GM23338 (cell line): ENCODE data around the gene MYBL2. TPM values are rescaled to one million over a fixed set of nuclear protein-coding genes. Genes with fewer than 3 reads are reported as not detected.

Experiments used
- ATAC-seq: fragments of 200-7000 bp; cut with Tn5 transposase; 3 replicates; pipeline ENCODE4 v1.9.1; 2020
- DNase-seq: peaks from one replicate; pipeline ENCODE4 v3.0.0-alpha.2; 2015; ENCODE audit warnings: low spot score
- H2AFZ ChIP-seq: fragments of 200-600 bp; sonication (generic); 2 replicates; pipeline ENCODE4 v1.8.0; 2016; ENCODE audit warnings: antibody characterized with exemption, mild to moderate bottlenecking, moderate library complexity
- H3F3A ChIP-seq: fragments of 200-600 bp; sonication (generic); replicated peaks from 2 replicates; pipeline ENCODE4 v1.8.0; 2017; ENCODE audit warnings: antibody characterized with exemption, mixed run types, low read depth
- H3K27ac ChIP-seq: fragments of 200-600 bp; sonication (generic); 2 replicates; pipeline ENCODE4 v1.6.1; 2016; ENCODE audit warnings: low read depth
- H3K27me3 ChIP-seq: fragments of 200-600 bp; sonication (generic); 2 replicates; pipeline ENCODE4 v1.8.0; 2016; ENCODE audit warnings: mild to moderate bottlenecking, mixed run types, moderate library complexity; ENCODE audit not compliant: insufficient read depth
- H3K36me3 ChIP-seq: fragments of 200-600 bp; sonication (generic); 2 replicates; pipeline ENCODE4 v1.8.0; 2016; ENCODE audit warnings: mild to moderate bottlenecking; ENCODE audit not compliant: insufficient read depth
- H3K4me1 ChIP-seq: fragments of 200-600 bp; sonication (generic); 2 replicates; pipeline ENCODE4 v1.8.0; 2016; ENCODE audit warnings: mild to moderate bottlenecking, moderate library complexity; ENCODE audit not compliant: insufficient read depth
- H3K4me2 ChIP-seq: fragments of 200-600 bp; sonication (generic); 2 replicates; pipeline ENCODE4 v1.7.1; 2017; ENCODE audit warnings: mixed run types
- H3K4me3 ChIP-seq: fragments of 200-600 bp; sonication (generic); 2 replicates; pipeline ENCODE4 v1.6.1; 2016; ENCODE audit warnings: mixed run types
- H3K79me2 ChIP-seq: fragments of 200-600 bp; sonication (generic); replicated peaks from 2 replicates; pipeline ENCODE4 v1.8.0; 2017; ENCODE audit warnings: mild to moderate bottlenecking; ENCODE audit not compliant: insufficient read depth
- H3K9me2 ChIP-seq: fragments of 200-600 bp; sonication (generic); 2 replicates; pipeline ENCODE4 v1.8.0; 2017; ENCODE audit not compliant: insufficient read depth
- H4K20me1 ChIP-seq: fragments of 200-600 bp; sonication (generic); replicated peaks from 2 replicates; pipeline ENCODE4 v1.8.0; 2017; ENCODE audit warnings: mild to moderate bottlenecking; ENCODE audit not compliant: insufficient read depth
- H3K27ac Mint-ChIP-seq: 2 replicates; pipeline ENCODE4 v1.8.0; 2020; ENCODE audit warnings: inconsistent platforms, mild to moderate bottlenecking, moderate library complexity, mixed read lengths
- H3K27me3 Mint-ChIP-seq: 3 replicates; pipeline ENCODE4 v1.8.0; 2022; ENCODE audit warnings: low read depth, mild to moderate bottlenecking, moderate library complexity, mixed read lengths, inconsistent platforms; ENCODE audit not compliant: insufficient read depth, poor library complexity
- H3K36me3 Mint-ChIP-seq: 3 replicates; pipeline ENCODE4 v1.8.0; 2021; ENCODE audit warnings: low read depth, mild to moderate bottlenecking, inconsistent platforms, moderate library complexity, mixed read lengths
- H3K4me1 Mint-ChIP-seq: 3 replicates; pipeline ENCODE4 v1.8.0; 2020; ENCODE audit warnings: mild to moderate bottlenecking, inconsistent platforms, mixed read lengths
- H3K4me3 Mint-ChIP-seq: 3 replicates; pipeline ENCODE4 v1.8.0; 2021; ENCODE audit warnings: moderate library complexity, mild to moderate bottlenecking, inconsistent platforms, mixed read lengths
- H3K9me3 Mint-ChIP-seq: 3 replicates; pipeline ENCODE4 v1.8.0; 2020; ENCODE audit warnings: moderate library complexity, mild to moderate bottlenecking, inconsistent platforms, mixed read lengths
- CREB1 ChIP-seq: fragments of 250-450 bp; sonication (Bioruptor Pico); IDR thresholded peaks from 2 replicates; pipeline ENCODE4 v1.5.0; 2020; ENCODE audit warnings: low read depth, mild to moderate bottlenecking, moderate library complexity
- CTCF ChIP-seq, 2 experiments: fragments of 200-600 bp in 1 of 2; sonication (generic) in 1 of 2; conservative IDR thresholded peaks; 2 replicates each; pipeline versions ENCODE4 v1.5.1 to v1.6.1; 2016 to 2017; ENCODE audit warnings: antibody characterized with exemption in 2 of 2, low read depth in 2 of 2, mild to moderate bottlenecking in 2 of 2, moderate library complexity in 1 of 2
- ETS1 ChIP-seq: IDR thresholded peaks from 2 replicates; pipeline ENCODE4 v1.6.1; 2016; ENCODE audit warnings: antibody characterized with exemption
- EZH2 ChIP-seq: fragments of 200-600 bp; sonication (generic); IDR thresholded peaks from one replicate; pipeline ENCODE4 v1.8.0; 2017; ENCODE audit warnings: antibody characterized with exemption, mild to moderate bottlenecking, low read depth; ENCODE audit not compliant: unreplicated experiment
- EZH2phosphoT487 ChIP-seq: fragments of 200-600 bp; sonication (generic); IDR thresholded peaks from one replicate; pipeline ENCODE4 v1.8.1; 2018; ENCODE audit warnings: antibody characterized with exemption; ENCODE audit not compliant: unreplicated experiment
- JUNB ChIP-seq: IDR thresholded peaks from one replicate; pipeline ENCODE4 v1.6.1; 2016; ENCODE audit warnings: antibody characterized with exemption; ENCODE audit not compliant: unreplicated experiment
- NANOG ChIP-seq: IDR thresholded peaks from 2 replicates; pipeline ENCODE4 v1.6.1; 2016; ENCODE audit warnings: antibody characterized with exemption, borderline replicate concordance
- POLR2AphosphoS5 ChIP-seq: IDR thresholded peaks from 2 replicates; pipeline ENCODE4 v1.6.1; 2016; ENCODE audit warnings: antibody characterized with exemption, low read depth
- REST ChIP-seq: IDR thresholded peaks from one replicate; pipeline ENCODE4 v1.6.1; 2018; ENCODE audit warnings: antibody characterized with exemption; ENCODE audit not compliant: unreplicated experiment
- STAT1 ChIP-seq: IDR thresholded peaks from one replicate; pipeline ENCODE4 v1.6.1; 2016; ENCODE audit warnings: antibody characterized with exemption; ENCODE audit not compliant: unreplicated experiment
- ZNF114 ChIP-seq: fragments of 250-450 bp; sonication (Bioruptor Pico); IDR thresholded peaks from 2 replicates; pipeline ENCODE4 v1.5.0; 2020; ENCODE audit warnings: mild to moderate bottlenecking, moderate library complexity
- ZNF331 ChIP-seq: fragments of 250-450 bp; sonication (Bioruptor Pico); IDR thresholded peaks from 2 replicates; pipeline ENCODE4 v1.5.0; 2020; ENCODE audit warnings: low read depth, mild to moderate bottlenecking, moderate library complexity
- ZNF462 ChIP-seq: fragments of 250-450 bp; sonication (Bioruptor Pico); IDR thresholded peaks from 2 replicates; pipeline ENCODE4 v1.5.0; 2020; ENCODE audit warnings: mild to moderate bottlenecking, moderate library complexity
- polyA plus RNA-seq: library from polyadenylated mRNA; unstranded; fragments of >200 nt; fragmentation: Nextera tagmentation; extraction: Ambion mirVana; gene quantifications from 2 replicates; pipeline ENCODE4 v1.2.1, GENCODE V29; 2016
- total RNA-seq: library from RNA; depleted of rRNA; stranded (reverse); fragments of >200 nt; shearing (Covaris generic); gene quantifications from 2 replicates; pipeline ENCODE4 v1.2.3, GENCODE V29; 2014

Gene MYBL2
- total and polyA plus RNA-seq, 2 experiments from 2014 or later, result 72.3 to 131 TPM

GRCh38 chr20:43724383-43724782 lies 57.5 kb downstream of the MYBL2 start:
- Mint-ChIP-seq H3K4me3 (no peak overlapping the region), H3K27ac (no peak overlapping the region), H3K36me3 (peaks cover under 1% of the 10 kb centered on the region; the same call in 1 of the 3 replicates), H3K4me1 (peaks cover 7% of the 10 kb centered on the region; the same call in 1 of the 3 replicates), H3K27me3 (peaks cover 2% of the 10 kb centered on the region), H3K9me3 (no peaks in the 10 kb centered on the region)
- no peak for ATAC-seq
- DNase-seq, result no peak
- H3K4me2 ChIP-seq, result no peak overlapping the region
- H3K36me3 ChIP-seq, result no peaks in the 10 kb centered on the region
- no peak overlapping the region for H3K27ac ChIP-seq
- no peaks in the 10 kb centered on the region for H3F3A ChIP-seq
- no peaks in the 10 kb centered on the region for H3K27me3 ChIP-seq
- H3K79me2 ChIP-seq, result no peaks in the 10 kb centered on the region
- no peaks in the 10 kb centered on the region; the same call in 1 of the 2 replicates for H4K20me1 ChIP-seq
- no peak overlapping the region for H3K4me3 ChIP-seq
- H3K4me1 ChIP-seq, result no peaks in the 10 kb centered on the region; the same call in 1 of the 2 replicates
- H2AFZ ChIP-seq, result no peak overlapping the region
- no peaks in the 10 kb centered on the region for H3K9me2 ChIP-seq
- TF ChIP-seq POLR2AphosphoS5 (no peak), JUNB (no peak), ZNF462 (CRISPR knock-in tag) (no peak), CREB1 (no peak), CTCF (conservative IDR thresholded peaks at IDR 0.05; ENCODE audit: low read depth in 2 of 2) (no peak), NANOG (no peak), EZH2 (no peak), ETS1 (no peak), ZNF331 (CRISPR knock-in tag) (no peak), STAT1 (no peak), REST (no peak), ZNF114 (CRISPR knock-in tag) (no peak), EZH2phosphoT487 (no peak)
